GM13976 (cell line): Measurements from ENCODE around the gene ICA1.

Source experiments
- DNase-seq: peaks from one replicate; pipeline ENCODE4 v3.0.0; 2012; ENCODE audit warnings: low spot score
- in situ Hi-C: fragments of 300-500 bp; cut with MboI; formaldehyde crosslinking; loops from one replicate; pipeline ENCODE4 v1.12.0; 2022; ENCODE audit warnings: low sequenced_read_pairs, mixed read lengths, inconsistent platforms; ENCODE audit not compliant: unreplicated experiment
- TF ChIP-seq, protein P1 (sequence below): IDR thresholded peaks from 2 replicates; pipeline ENCODE4 v1.5.1; 2012; ENCODE audit warnings: borderline replicate concordance, mild to moderate bottlenecking; ENCODE audit not compliant: insufficient read depth; ENCODE audit errors: extremely low read depth, missing control alignments, control extremely low read depth

The ICA1 gene

DNA sequence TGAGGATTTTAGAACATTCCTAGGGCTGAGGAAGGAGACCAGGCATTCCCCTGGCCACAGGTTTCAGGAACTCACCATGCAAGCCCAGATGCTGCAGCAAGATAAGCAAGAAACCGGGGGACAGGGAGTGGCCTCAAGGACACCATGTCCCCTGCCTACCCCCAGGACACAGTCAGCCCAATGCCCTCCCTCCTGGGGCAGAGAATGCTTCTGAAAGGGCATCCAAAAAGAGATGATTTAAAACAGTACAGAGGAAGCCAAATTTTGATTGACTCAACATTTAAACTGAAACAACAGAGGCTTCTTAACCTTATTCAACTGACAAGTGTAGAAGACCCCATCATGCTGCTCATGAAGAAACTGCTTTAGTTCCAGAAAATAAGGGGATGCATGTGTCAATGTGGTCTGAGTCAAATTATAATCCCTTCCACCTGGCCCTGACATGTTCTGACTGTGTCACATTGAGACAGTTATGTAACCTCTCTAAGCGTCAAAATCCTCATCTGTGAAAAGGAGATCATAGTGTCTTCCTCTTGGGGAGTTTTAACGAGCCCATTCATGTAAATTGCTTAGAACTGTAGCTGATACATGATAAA lies 60.0 kb downstream of the ICA1 start:
- TF ChIP-seq, protein P1, sequence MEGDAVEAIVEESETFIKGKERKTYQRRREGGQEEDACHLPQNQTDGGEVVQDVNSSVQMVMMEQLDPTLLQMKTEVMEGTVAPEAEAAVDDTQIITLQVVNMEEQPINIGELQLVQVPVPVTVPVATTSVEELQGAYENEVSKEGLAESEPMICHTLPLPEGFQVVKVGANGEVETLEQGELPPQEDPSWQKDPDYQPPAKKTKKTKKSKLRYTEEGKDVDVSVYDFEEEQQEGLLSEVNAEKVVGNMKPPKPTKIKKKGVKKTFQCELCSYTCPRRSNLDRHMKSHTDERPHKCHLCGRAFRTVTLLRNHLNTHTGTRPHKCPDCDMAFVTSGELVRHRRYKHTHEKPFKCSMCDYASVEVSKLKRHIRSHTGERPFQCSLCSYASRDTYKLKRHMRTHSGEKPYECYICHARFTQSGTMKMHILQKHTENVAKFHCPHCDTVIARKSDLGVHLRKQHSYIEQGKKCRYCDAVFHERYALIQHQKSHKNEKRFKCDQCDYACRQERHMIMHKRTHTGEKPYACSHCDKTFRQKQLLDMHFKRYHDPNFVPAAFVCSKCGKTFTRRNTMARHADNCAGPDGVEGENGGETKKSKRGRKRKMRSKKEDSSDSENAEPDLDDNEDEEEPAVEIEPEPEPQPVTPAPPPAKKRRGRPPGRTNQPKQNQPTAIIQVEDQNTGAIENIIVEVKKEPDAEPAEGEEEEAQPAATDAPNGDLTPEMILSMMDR: no peak
- in situ Hi-C loops: loop anchor here (25.0 kb wide), 4 partner anchors 540 to 1240 kb away; no protein-coding TSS in a partner anchor
- no peak for DNase-seq

DNA sequence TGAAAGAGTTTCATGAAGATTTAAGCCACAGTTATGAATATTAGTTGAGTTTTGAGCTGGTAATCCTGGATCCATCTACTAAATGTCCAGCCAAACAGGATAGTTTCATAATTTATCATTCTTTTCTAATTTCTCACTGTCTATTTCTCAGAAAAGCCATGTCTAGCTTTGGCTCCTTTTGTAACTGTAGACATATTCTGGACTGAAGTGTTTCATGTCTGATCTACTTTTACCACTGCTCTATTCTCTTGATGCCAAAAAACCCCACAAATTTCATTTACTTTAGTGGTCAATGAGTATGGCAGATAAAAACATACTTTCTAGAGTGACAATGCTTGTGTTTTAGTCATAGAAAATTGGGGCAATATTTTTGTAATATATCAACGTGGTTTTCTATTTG lies 61.2 kb downstream of the ICA1 start:
- DNase-seq: no peak
- in situ Hi-C loops: loop anchor here (25.0 kb wide), 4 partner anchors 538 to 1238 kb away; no protein-coding TSS in a partner anchor
- TF ChIP-seq, protein P1: no peak

DNA sequence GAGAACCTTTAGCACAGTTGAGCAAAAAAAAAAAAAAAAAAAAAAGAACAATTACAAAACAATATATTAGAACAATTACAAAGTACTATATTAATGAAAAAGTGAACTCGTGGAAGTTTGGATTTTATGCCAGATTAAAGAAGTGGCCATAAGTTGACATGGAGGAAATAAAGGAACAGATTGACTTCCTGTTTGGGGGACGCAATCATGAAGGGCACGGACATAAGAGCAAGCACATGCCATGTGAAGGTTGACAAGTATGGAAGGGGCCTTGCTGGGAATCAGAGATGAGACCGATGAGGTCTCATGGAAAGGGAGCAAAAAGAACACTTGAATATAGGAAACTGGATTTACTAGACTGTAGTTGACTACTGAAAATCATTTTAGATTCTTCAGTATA lies 61.7 kb downstream of the ICA1 start:
- DNase-seq: no peak
- TF ChIP-seq, protein P1: no peak
- in situ Hi-C loops: loop anchor here (25.0 kb wide), 4 partner anchors 538 to 1238 kb away; no protein-coding TSS in a partner anchor

DNA sequence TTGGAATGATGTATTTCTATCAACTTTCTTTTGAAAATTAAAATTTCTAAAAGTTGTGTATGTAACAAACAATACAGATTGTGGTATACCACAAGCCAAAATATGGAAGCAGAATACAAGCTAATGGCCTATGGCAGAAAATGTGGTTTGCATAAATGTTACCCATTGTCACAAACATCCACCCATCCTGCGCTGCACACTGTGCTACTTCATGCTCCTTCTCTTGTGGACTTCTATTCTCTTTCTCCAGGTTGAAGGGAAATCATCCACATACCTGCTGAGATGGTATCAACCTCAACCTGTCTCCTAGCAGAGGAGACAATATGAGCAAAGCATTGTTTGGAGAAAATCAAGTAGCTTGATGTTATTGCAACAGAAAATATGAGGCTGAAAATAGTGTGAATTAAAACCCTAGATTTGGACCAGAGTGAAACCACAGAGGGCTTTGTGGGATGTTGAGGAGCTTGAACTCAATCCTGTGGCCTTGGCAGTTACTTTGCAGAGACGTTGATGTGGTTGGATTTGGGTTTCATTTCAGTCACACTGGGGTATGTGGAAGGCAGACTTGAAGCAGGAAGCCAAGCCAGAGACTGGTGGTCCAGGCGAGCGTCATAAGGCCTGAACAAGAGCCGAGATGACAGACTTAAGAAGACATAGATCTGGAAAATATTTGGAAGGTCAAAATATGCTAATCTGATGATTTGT lies 63.8 kb downstream of the ICA1 start:
- TF ChIP-seq, protein P1: no peak
- DNase-seq: no peak
- in situ Hi-C loops: no loop called here

DNA sequence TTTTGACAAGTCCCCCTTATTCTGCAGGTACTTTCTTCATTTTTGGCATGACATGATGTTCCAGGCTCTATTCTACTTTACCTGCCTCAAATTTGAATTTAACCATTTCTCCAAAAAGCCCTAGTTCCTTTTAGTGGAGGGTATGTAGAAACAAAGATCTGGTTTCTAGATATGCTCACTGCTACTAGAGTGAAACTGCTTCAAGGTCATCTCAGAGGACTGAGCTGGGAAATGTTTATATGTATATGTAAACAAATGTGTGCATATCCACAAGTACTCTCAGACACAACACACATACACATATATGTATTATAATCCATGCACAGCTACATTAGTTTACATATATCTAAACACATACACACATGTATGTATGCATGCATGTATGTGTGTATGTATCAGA lies 69.1 kb downstream of the ICA1 start:
- in situ Hi-C loops: no loop called here
- DNase-seq: no peak
- TF ChIP-seq, protein P1: no peak

DNA sequence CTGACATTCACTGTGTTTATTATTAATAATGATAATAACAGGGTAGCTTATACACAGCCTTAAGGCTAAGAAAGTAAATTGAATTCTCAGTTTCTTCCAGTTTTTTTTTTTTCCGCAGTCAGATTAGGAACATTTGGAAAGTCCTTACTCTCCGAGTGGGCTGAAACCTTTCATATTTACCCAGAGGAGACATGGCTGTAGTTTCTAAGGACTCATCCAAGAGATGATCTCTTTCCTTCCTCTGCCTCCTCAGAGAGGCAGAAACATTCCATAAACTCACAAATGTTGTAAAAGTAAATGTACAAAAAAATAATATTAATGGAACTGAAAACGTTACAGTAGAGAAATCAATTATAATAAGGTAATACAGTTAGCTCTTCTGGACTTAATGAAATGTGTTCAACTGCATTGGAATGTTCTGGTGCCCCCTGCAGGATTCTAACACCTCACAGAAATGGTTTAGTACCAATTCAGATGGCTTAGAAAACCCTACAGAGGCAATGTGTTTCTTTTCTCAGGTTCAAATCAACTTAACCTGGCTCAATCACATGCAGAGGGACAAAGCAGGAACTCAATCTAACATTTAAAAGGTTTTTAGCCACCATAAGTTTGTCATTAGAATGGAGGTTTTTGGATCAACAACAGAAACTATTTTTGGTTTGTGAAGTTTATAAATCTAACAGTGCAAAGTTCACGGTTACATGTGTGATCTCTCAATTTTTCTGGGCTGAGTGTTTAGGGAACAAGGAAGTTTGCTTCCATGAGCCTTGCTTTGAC lies 71.7 kb downstream of the ICA1 start:
- TF ChIP-seq, protein P1: peak; percentile 63
- DNase-seq: peak; percentile 68
- in situ Hi-C loops: no loop called here
